B cell (primary cell): ENCODE results near the gene TBX10. TPM values are rescaled to one million over a fixed set of nuclear protein-coding genes. Genes with fewer than 3 reads are reported as not detected.

ENCODE experiments used
- ATAC-seq: fragments of 200-7000 bp; cut with Tn5 transposase; one replicate; pipeline ENCODE4 v1.10.0; 2021; ENCODE audit warnings: low read depth, mild to moderate bottlenecking, moderate number of reproducible peaks, moderate library complexity
- CTCF ChIA-PET: fragments of 350-600 bp; sonication (Branson Sonifier 250); formaldehyde crosslinking; loops from one replicate; lab custom pipeline; 2021; ENCODE audit warnings: antibody characterized with exemption, inconsistent platforms; lab: Charles Lee
- POLR2A ChIA-PET: fragments of 350-600 bp; sonication (Branson Sonifier 250); formaldehyde crosslinking; loops from one replicate; lab custom pipeline; 2021; ENCODE audit warnings: antibody characterized with exemption; lab: Charles Lee
- DNase-seq: peaks from one replicate; pipeline ENCODE4 v3.0.0; 2013
- H2AFZ ChIP-seq: 2 replicates; pipeline ENCODE4 v1.6.1; 2012; ENCODE audit warnings: mild to moderate bottlenecking, low read depth, low read length; ENCODE audit not compliant: insufficient read depth, poor library complexity, severe bottlenecking
- H3K27ac ChIP-seq, 2 donors: 1 replicate in 1 of 2; 2 replicates in 1 of 2; pipeline ENCODE4 v1.5.1; 2012 to 2013; ENCODE audit warnings: low read length in 2 of 2, mild to moderate bottlenecking in 2 of 2, moderate library complexity in 1 of 2
- H3K27me3 ChIP-seq, 4 experiments: fragments of 200-600 bp in 1 of 4; sonication (generic) in 1 of 4; replicated peaks in 1 of 4; 1 replicate in 2 of 4; 2 replicates in 2 of 4; pipeline versions ENCODE4 v1.6.1 to v1.7.0; 2013 to 2016; ENCODE audit warnings: low read length in 3 of 4, mild to moderate bottlenecking in 2 of 4, mixed read lengths in 1 of 4, moderate library complexity in 1 of 4; ENCODE audit not compliant: insufficient read depth in 4 of 4, control insufficient read depth in 3 of 4; ENCODE audit errors: control extremely low read depth in 1 of 4
- H3K36me3 ChIP-seq, 2 experiments: replicated peaks in 1 of 2; 1 replicate in 1 of 2; 2 replicates in 1 of 2; pipeline versions ENCODE4 v1.6.1 to v1.7.1; 2013; ENCODE audit warnings: low read length in 1 of 2; ENCODE audit not compliant: insufficient read depth in 2 of 2, control insufficient read depth in 1 of 2; ENCODE audit errors: control extremely low read depth in 1 of 2, extremely low read depth in 1 of 2
- H3K4me1 ChIP-seq, 2 donors: fragments of 200-600 bp in 1 of 2; sonication (generic) in 1 of 2; 1 replicate in 1 of 2; 2 replicates in 1 of 2; pipeline versions ENCODE4 v1.5.1 to v1.6.1; 2013 to 2017; ENCODE audit warnings: low read length in 2 of 2; ENCODE audit not compliant: control insufficient read depth in 2 of 2, insufficient read depth in 2 of 2
- H3K4me2 ChIP-seq: replicated peaks from 2 replicates; pipeline ENCODE3; 2012; ENCODE audit warnings: mild to moderate bottlenecking, low read depth, low read length; ENCODE audit not compliant: poor library complexity, severe bottlenecking
- H3K4me3 ChIP-seq, 5 experiments: fragments of 200-600 bp in 1 of 5; sonication (generic) in 1 of 5; 1 replicate in 3 of 5; 2 replicates in 2 of 5; pipeline versions ENCODE4 v1.5.1 to v1.7.0; 2011 to 2016; ENCODE audit warnings: low read length in 4 of 5, mild to moderate bottlenecking in 4 of 5, low read depth in 2 of 5, control low read depth in 1 of 5, moderate library complexity in 1 of 5; ENCODE audit not compliant: insufficient read depth in 1 of 5; ENCODE audit errors: control extremely low read depth in 1 of 5, extremely low read depth in 1 of 5
- H3K79me2 ChIP-seq: fragments of 200-600 bp; sonication (generic); one replicate; pipeline ENCODE4 v1.6.0; 2016; ENCODE audit warnings: low read length; ENCODE audit not compliant: control insufficient read depth, insufficient read depth
- H3K9ac ChIP-seq: fragments of 200-600 bp; sonication (generic); 2 replicates; pipeline ENCODE4 v1.6.1; 2017; ENCODE audit warnings: mild to moderate bottlenecking, low read length, moderate library complexity
- H3K9me3 ChIP-seq, 3 donors: one replicate each; pipeline versions ENCODE4 v1.6.1 to v1.7.1; 2013; ENCODE audit warnings: low read length in 2 of 3; ENCODE audit not compliant: control insufficient read depth in 2 of 3, insufficient read depth in 1 of 3; ENCODE audit errors: control extremely low read depth in 1 of 3
- H4K20me1 ChIP-seq: 2 replicates; pipeline ENCODE4 v1.6.0; 2012; ENCODE audit warnings: mild to moderate bottlenecking, low read length; ENCODE audit not compliant: insufficient read depth, control insufficient read depth, poor library complexity, severe bottlenecking
- H3K27ac Mint-ChIP-seq: one replicate; pipeline ENCODE4 v1.8.0; 2021; ENCODE audit warnings: mixed read lengths
- H3K27me3 Mint-ChIP-seq: one replicate; pipeline ENCODE4 v1.8.0; 2021; ENCODE audit warnings: mixed read lengths
- H3K4me1 Mint-ChIP-seq: one replicate; pipeline ENCODE4 v1.8.0; 2021; ENCODE audit warnings: mixed read lengths
- H3K4me3 Mint-ChIP-seq: one replicate; pipeline ENCODE4 v1.8.0; 2021; ENCODE audit warnings: mixed read lengths
- H3K9me3 Mint-ChIP-seq: one replicate; pipeline ENCODE4 v1.8.0; 2022; ENCODE audit warnings: mixed read lengths; ENCODE audit not compliant: insufficient read depth
- EZH2 ChIP-seq: IDR thresholded peaks from 2 replicates; pipeline ENCODE4 v1.6.1; 2012; ENCODE audit warnings: borderline replicate concordance, low read depth, mild to moderate bottlenecking, moderate library complexity, low read length; ENCODE audit not compliant: insufficient read depth, poor library complexity, severe bottlenecking
- WGBS: methylation state at CpG from one replicate; pipeline ENCODE4 v1.1.5; 2013; ENCODE audit warnings: missing lambda C conversion rate; ENCODE audit not compliant: insufficient coverage; 5-methylcytosine and 5-hydroxymethylcytosine counted together
- intact Hi-C: fragments of 100-400 bp; cut with micrococcal nuclease; formaldehyde crosslinking; loops from one replicate; pipeline ENCODE4 v1.10.0; 2022
- polyA plus RNA-seq: library from polyadenylated mRNA; depleted of rRNA; stranded (reverse); fragments of >200 nt; gene quantifications from 2 replicates; pipeline ENCODE4 v1.2.3, GENCODE V29; 2012
- total RNA-seq, 2 donors: library from RNA; stranded (reverse); fragments of 120-200 nt in 1 of 2; gene quantifications; 1 replicate in 1 of 2; 2 replicates in 1 of 2; pipeline versions ENCODE4 v1.2.3 to v1.2.4, GENCODE V29; 2013 to 2022
- TF ChIP-seq, protein P1 (sequence below): fragments of 200-600 bp; IDR thresholded peaks from one replicate; pipeline ENCODE4 v1.8.0; 2022; ENCODE audit warnings: antibody characterized with exemption, mild to moderate bottlenecking

Gene TBX10
- total and polyA plus RNA-seq, 2 donors (not counting 1 experiment from before 2014, with no cell fraction given): not detected

DNA sequence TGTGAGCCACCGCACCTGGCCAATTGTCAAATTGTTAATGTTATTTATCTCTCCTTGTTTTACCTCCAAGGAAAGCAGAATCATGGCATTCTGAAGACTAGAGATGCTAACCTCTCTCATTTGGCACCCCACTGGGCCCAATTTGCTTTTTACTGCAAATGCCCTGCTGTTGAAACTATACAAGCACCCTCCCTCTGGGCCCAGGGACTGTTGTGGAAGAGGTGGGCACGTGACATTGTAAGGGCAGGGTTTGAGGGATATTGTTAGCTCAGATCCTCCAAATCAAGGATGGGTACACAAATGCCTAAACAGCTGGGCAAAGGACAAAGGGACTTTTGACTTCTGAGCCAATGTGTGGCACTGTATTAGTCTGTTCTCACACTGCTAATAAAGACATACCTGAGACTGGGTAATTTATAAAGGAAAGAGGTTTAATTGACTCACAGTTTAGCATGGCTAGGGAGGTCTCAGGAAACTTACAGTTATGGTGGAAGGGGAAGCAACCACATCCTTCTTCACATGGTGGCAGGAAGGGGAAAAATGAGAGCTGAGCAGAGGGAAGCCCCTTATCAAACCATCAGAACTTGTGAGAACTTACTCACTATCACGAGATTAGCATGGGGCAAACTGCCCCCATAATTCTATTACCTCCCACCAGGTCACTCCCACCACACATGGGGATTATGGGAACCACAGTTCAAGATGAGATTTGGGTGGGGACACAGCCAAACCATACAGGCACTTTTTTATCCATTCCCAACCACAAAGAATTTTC lies 41.3 kb upstream of the TBX10 start:
- H3K4me2 ChIP-seq: no peak overlapping the region
- H3K27me3 Mint-ChIP-seq: peaks cover 11% of the 10 kb centered on the region
- H3K4me1 ChIP-seq: no peaks in the 10 kb centered on the region
- H3K36me3 ChIP-seq: no peaks in the 10 kb centered on the region
- peaks cover 0 to under 1% (median 0%) of the 10 kb centered on the region in 4 experiments for H3K27me3 ChIP-seq
- no peaks in the 10 kb centered on the region for H3K79me2 ChIP-seq
- ChIA-PET CTCF (interaction anchor here (1.0 kb wide), 1 partner anchor 13 kb away, joined by 3 read pairs; no protein-coding TSS in a partner anchor), POLR2A (no interaction called here)
- peaks cover 0 to 2% (median 1%) of the 10 kb centered on the region in 3 donors for H3K9me3 ChIP-seq
- no peak overlapping the region for H3K27ac ChIP-seq
- no peaks in the 10 kb centered on the region for H4K20me1 ChIP-seq
- no CpG with 5 or more reads among the region's 3 CpGs for WGBS
- TF ChIP-seq EZH2: no peak
- TF ChIP-seq, protein P1, sequence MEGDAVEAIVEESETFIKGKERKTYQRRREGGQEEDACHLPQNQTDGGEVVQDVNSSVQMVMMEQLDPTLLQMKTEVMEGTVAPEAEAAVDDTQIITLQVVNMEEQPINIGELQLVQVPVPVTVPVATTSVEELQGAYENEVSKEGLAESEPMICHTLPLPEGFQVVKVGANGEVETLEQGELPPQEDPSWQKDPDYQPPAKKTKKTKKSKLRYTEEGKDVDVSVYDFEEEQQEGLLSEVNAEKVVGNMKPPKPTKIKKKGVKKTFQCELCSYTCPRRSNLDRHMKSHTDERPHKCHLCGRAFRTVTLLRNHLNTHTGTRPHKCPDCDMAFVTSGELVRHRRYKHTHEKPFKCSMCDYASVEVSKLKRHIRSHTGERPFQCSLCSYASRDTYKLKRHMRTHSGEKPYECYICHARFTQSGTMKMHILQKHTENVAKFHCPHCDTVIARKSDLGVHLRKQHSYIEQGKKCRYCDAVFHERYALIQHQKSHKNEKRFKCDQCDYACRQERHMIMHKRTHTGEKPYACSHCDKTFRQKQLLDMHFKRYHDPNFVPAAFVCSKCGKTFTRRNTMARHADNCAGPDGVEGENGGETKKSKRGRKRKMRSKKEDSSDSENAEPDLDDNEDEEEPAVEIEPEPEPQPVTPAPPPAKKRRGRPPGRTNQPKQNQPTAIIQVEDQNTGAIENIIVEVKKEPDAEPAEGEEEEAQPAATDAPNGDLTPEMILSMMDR: no peak
- no peak overlapping the region for H3K4me3 Mint-ChIP-seq
- peaks cover 2% of the 10 kb centered on the region for H3K4me1 Mint-ChIP-seq
- H3K27ac Mint-ChIP-seq: no peak overlapping the region
- no peak overlapping the region for H3K4me3 ChIP-seq
- intact Hi-C loops: no loop called here
- no peak overlapping the region for H3K9ac ChIP-seq
- ATAC-seq (no peak), DNase-seq (no peak)
- no peak overlapping the region for H2AFZ ChIP-seq
- H3K9me3 Mint-ChIP-seq: no peaks in the 10 kb centered on the region

DNA sequence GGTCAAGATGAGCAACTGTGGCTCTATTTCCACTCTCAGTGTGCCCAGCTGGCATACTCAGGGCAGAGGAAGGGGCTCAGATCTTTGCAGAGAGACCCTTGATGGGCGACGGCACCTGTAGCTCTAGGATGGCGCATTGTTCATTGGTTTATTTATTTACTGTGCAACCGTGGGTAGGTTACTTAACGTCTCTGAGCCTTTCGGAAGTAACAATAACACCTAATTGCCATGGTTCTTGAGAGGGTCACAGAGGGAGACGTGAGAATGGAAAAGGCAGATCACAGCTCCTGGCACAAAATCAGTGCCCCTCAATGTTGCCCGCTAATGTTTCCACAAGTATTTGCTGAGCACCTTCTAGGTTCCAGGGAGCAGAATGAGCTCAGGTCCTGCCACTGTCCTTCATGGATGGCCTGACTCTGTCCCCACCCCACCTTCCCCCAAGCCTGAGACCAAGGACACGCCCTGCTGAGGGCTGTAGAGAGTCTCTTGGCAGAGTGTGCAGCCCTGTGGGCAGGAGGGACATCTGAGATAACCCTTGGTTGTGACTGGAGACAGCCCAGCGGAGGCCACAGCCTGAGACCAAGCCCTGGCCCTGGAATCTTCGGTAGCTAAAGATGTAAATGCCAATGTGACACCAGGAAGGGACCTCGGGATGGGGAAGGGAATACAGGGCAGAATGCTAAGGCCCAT lies 35.6 kb upstream of the TBX10 start:
- H3K4me1 Mint-ChIP-seq: no peaks in the 10 kb centered on the region
- 98% methylated on average over 12 of the region's 12 CpGs for WGBS
- Histone ChIP-seq H3K36me3 (no peaks in the 10 kb centered on the region), H3K9ac (no peak overlapping the region), H2AFZ (no peak overlapping the region), H3K79me2 (no peaks in the 10 kb centered on the region), H3K4me1 (no peaks in the 10 kb centered on the region), H3K27ac (no peak overlapping the region), H3K27me3 (peaks cover 0 to 32% (median 11%) of the 10 kb centered on the region in 4 experiments), H3K9me3 (peaks cover 0 to 13% (median 0%) of the 10 kb centered on the region in 3 donors), H4K20me1 (no peaks in the 10 kb centered on the region), H3K4me3 (no peak overlapping the region), H3K4me2 (no peak overlapping the region)
- no peak overlapping the region for H3K4me3 Mint-ChIP-seq
- CTCF ChIA-PET: interaction anchor here (1.5 kb wide), 1 partner anchor 16 kb away, joined by 3 read pairs; no protein-coding TSS in a partner anchor
- H3K9me3 Mint-ChIP-seq: no peaks in the 10 kb centered on the region
- POLR2A ChIA-PET: no interaction called here
- TF ChIP-seq EZH2: no peak
- TF ChIP-seq, protein P1: no peak
- DNase-seq (no peak), ATAC-seq (no peak)
- no peak overlapping the region for H3K27ac Mint-ChIP-seq
- peaks cover 36% of the 10 kb centered on the region for H3K27me3 Mint-ChIP-seq
- intact Hi-C loops: no loop called here
